Neutrophil (primary cell): Measurements from ENCODE around the gene RBM18.

ENCODE experiments used
- H3K27ac ChIP-seq: fragments of 200-600 bp; sonication (generic); 2 replicates; pipeline ENCODE4 v1.5.1; 2016; ENCODE audit warnings: mild to moderate bottlenecking, moderate library complexity
- H3K27me3 ChIP-seq: fragments of 200-600 bp; sonication (generic); 2 replicates; pipeline ENCODE4 v1.6.0; 2016; ENCODE audit warnings: mild to moderate bottlenecking
- H3K36me3 ChIP-seq: fragments of 200-600 bp; sonication (generic); 2 replicates; pipeline ENCODE4 v1.5.1; 2017
- H3K4me1 ChIP-seq, 2 experiments: fragments of 200-600 bp in 1 of 2; sonication (generic) in 1 of 2; 1 replicate in 1 of 2; 2 replicates in 1 of 2; pipeline versions ENCODE4 v1.5.1 to v1.6.1; 2013 to 2016; ENCODE audit warnings: low read depth in 1 of 2, low read length in 1 of 2, mild to moderate bottlenecking in 1 of 2, moderate library complexity in 1 of 2; ENCODE audit not compliant: control insufficient read depth in 1 of 2, insufficient read depth in 1 of 2
- H3K4me3 ChIP-seq, 2 experiments: fragments of 200-600 bp in 1 of 2; sonication (generic) in 1 of 2; 1 replicate in 1 of 2; 2 replicates in 1 of 2; pipeline ENCODE4 v1.5.1; 2013 to 2016; ENCODE audit warnings: low read depth in 1 of 2, low read length in 1 of 2, mild to moderate bottlenecking in 1 of 2, moderate library complexity in 1 of 2
- H3K9me3 ChIP-seq: fragments of 200-600 bp; sonication (generic); 2 replicates; pipeline ENCODE4 v1.5.1; 2016
- TF ChIP-seq, protein P1 (sequence below): fragments of 200-600 bp; sonication (generic); IDR thresholded peaks from 2 replicates; pipeline ENCODE4 v1.5.1; 2016; ENCODE audit warnings: antibody characterized with exemption

RBM18 gene

DNA sequence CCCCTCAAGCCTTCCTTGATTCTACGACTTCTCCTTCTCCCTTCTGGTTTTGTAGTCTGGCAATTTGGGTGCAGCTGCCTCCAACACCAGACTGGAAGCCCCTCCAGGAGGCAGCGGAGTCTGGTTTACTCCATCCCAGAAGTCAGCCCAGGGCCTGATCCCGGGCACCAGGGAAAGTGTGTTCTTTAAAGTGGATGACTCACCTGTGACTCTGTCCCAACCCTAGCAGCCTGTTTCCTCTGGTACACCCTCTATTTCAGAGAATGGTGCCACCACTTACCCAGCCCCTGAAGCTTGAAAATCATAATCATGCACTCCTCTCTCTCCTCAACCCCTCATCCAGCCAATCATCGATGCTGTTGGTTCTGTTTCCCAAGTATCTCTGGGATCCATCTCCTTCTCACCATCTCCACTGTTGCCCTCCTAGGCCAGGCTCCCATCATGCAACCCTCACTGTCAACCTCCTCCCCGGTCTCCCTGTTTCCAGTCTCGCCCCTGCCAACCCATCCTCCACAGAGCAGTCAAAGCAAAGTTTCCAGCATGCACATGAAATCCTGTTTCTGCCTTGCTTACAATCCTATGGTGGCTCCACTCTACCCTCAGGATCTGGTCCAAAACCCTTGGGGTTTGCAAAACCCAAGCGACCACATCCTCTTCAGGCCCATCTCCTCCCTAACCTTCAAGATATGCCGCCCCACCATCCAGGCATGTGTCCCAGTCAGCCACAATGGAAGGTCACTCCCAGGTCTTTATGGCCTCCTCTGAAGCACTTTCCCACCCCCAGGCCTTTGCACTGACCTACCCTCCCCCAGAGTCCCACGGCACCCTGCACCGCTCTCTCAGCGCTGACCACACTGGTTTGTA is 46.3 kb downstream of the RBM18 start:
- H3K36me3 ChIP-seq, result no peaks in the 10 kb centered on the region
- no peak overlapping the region for H3K27ac ChIP-seq
- H3K4me3 ChIP-seq, result no peak overlapping the region
- no peaks in the 10 kb centered on the region for H3K9me3 ChIP-seq
- H3K4me1 ChIP-seq, result peaks cover 12 to 24% of the 10 kb centered on the region in 2 experiments
- H3K27me3 ChIP-seq, result peaks cover 100% of the 10 kb centered on the region
- TF ChIP-seq, protein P1, sequence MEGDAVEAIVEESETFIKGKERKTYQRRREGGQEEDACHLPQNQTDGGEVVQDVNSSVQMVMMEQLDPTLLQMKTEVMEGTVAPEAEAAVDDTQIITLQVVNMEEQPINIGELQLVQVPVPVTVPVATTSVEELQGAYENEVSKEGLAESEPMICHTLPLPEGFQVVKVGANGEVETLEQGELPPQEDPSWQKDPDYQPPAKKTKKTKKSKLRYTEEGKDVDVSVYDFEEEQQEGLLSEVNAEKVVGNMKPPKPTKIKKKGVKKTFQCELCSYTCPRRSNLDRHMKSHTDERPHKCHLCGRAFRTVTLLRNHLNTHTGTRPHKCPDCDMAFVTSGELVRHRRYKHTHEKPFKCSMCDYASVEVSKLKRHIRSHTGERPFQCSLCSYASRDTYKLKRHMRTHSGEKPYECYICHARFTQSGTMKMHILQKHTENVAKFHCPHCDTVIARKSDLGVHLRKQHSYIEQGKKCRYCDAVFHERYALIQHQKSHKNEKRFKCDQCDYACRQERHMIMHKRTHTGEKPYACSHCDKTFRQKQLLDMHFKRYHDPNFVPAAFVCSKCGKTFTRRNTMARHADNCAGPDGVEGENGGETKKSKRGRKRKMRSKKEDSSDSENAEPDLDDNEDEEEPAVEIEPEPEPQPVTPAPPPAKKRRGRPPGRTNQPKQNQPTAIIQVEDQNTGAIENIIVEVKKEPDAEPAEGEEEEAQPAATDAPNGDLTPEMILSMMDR, result no peak

- Histone ChIP-seq H3K4me3 (no peak overlapping the region), H3K27me3 (peaks cover 100% of the 10 kb centered on the region)
- TF ChIP-seq, protein P1, result no peak
Observed at GRCh38 chr9:122217640-122218039, 47.0 kb downstream of the RBM18 start.

GRCh38 chr9:122216798-122217418 is 47.7 kb downstream of the RBM18 start:
- Histone ChIP-seq H3K27ac (no peak overlapping the region), H3K27me3 (peaks cover 100% of the 10 kb centered on the region), H3K9me3 (no peaks in the 10 kb centered on the region), H3K4me3 (no peak overlapping the region), H3K4me1 (peaks cover 12 to 24% of the 10 kb centered on the region in 2 experiments), H3K36me3 (no peaks in the 10 kb centered on the region)
- TF ChIP-seq, protein P1, result no peak

More at GRCh38 chr9:122217640-122218039, 47.0 kb downstream of the RBM18 start:
- peaks cover 12 to 24% of the 10 kb centered on the region in 2 experiments for H3K4me1 ChIP-seq
- H3K36me3 ChIP-seq, result no peaks in the 10 kb centered on the region
- H3K27ac ChIP-seq, result no peak overlapping the region
- no peaks in the 10 kb centered on the region for H3K9me3 ChIP-seq

DNA sequence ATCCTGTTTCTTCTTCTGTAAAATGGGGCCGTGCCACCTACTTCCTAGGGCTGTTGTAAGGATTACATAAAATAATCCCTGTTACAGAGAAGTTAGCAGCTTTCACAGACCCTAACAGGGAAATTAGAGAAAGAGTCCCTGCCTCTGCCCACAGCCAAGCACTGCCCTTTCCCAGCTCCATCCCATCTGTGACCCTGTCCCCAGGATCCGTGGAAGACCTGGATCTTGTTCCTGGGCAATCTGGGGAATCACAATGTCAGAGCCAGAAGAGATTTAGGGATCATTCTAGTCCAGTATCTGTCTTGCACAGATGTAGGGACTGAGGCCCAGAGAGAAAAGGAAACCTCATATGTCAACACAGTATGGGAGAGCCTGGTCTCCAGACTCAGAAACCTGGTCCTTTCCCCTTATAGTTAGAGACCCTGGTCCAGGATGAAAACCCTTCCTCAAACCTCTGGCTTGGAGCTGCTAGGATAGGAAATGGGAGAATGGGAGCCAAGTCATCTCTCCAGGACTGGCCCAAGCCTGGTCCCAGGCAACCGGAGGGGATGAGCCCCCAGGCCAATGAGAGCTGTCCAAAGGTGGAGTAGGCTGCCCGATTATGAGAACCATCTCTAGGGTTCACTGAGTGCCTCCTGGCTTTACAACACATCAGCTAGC is 48.4 kb downstream of the RBM18 start:
- no peaks in the 10 kb centered on the region for H3K36me3 ChIP-seq
- no peak overlapping the region for H3K27ac ChIP-seq
- H3K27me3 ChIP-seq, result peaks cover 100% of the 10 kb centered on the region
- H3K9me3 ChIP-seq, result no peaks in the 10 kb centered on the region
- TF ChIP-seq, protein P1, result no peak
- no peak overlapping the region for H3K4me3 ChIP-seq
- peaks cover 12 to 24% of the 10 kb centered on the region in 2 experiments for H3K4me1 ChIP-seq

GRCh38 chr9:122215663-122216062 is 49.0 kb downstream of the RBM18 start:
- TF ChIP-seq, protein P1, result no peak

More at GRCh38 chr9:122215663-122216062, 49.0 kb downstream of the RBM18 start:
- H3K36me3 ChIP-seq, result no peaks in the 10 kb centered on the region
- peaks cover 12 to 24% of the 10 kb centered on the region in 2 experiments for H3K4me1 ChIP-seq
- peaks cover 100% of the 10 kb centered on the region for H3K27me3 ChIP-seq
- H3K4me3 ChIP-seq, result no peak overlapping the region
- H3K9me3 ChIP-seq, result no peaks in the 10 kb centered on the region
- H3K27ac ChIP-seq, result no peak overlapping the region
